GM18907 (cell line): ENCODE data around the gene ANAPC15.

ENCODE experiments used
- ATAC-seq: cut with Tn5 transposase; IDR thresholded peaks from one replicate; pipeline ENCODE4 v1.9.1; 2021; ENCODE audit warnings: mild to moderate bottlenecking, moderate library complexity; ENCODE audit not compliant: unreplicated experiment

ANAPC15 gene

DNA sequence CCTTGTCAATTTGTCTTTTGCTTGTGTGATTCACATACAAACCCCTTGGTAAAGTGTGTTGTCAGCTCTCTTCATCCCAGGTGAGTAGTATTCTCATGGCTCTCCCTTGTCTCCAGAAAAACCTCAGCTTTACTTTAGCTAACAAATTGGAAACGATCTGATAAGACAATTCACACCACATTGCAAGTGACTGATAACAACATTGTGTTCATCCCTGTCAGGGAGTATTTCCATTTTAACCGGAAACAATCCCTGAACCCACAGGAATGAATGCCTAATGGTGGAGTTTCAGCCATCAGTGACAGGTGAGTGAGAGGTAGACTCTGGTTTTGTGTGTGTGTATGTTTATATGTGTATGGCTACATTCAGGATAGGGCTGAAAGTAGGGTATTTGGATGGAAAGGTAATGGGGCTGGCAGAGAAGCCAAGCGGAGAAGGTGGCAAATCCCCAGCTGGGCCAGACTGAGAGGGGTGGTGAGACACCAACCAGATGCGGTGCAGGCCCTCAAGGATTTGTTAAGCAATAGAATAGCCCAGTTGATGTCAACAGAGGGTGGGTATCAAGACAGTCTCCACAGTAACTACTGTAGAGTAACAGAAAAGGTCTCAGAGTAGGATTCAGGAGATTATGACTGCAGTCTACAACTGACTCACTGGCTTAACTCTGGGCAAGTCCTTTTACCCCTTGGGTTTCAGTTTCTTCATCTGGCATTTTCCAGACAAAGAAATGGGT, 24.3 kb downstream of the ANAPC15 start:
- no peak for ATAC-seq

DNA sequence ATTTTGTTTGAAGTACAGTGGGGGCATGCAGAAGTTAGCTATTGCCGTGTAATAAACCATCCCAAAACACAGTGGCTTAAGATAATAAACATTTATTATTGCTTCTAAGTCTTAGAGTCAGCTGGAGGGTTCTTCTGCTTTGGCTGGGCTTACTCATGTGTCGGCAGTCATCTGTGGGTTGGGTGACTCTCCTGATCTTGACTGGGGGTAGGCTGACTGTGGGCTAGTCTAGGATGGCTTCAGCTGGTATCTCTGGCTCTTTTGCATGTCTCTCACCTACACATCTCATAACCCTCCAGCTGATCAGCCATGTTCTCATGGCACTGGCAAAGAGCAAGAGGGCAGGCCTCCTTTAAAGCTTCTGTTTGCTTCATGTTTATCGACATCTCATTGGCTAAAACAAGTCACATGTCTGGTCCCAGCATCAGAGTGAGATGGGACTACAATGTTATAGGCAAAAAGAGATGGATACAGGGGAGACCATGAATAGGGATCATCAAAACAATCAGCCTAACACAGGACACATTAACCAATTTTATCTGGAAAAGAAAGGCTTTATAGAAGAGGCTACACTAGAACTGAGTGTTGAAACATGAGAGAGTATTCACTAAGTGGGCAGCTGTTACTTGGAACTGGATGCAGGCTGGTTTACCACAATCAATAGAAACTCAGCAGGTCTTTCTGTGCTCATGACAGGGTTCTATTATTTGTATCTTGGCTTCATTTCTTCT, 26.7 kb downstream of the ANAPC15 start:
- no peak for ATAC-seq

DNA sequence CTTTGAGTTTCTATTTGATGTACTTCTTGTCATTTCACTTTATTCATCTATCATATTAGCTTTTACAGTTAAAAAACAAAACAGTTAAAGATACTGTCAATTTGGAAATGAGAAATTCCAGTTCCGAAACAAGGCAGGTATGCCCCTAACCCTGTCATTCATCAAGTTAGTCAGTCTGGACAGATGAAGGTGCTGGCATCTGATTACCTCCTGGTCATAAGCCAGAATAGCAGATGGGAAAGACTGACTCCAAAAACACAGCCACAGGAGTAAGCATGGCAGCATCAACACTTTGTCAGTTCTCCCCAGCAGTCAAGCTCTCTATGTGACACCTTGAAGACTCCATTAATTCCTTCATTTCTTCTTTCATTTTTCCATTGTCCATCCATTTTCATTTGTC, 27.5 kb downstream of the ANAPC15 start:
- no peak for ATAC-seq

DNA sequence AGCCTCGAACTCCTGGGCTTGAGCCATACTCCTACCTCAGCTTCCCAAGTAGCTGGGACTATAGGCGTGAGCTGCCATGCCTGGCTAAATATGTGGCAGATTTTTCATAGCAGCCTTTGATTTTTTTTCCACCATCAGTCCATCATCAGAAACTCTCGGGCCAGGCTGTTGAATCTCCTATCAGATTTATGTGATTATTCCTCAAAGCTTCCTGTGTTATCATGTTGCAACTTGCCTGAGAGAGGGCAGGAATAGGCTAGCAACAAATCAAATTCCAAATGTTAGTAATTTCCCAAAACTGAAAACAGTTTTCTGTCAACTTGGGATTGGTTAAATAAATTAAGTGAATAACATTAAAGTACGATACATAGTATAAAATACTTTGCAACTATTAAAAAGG, 28.4 kb downstream of the ANAPC15 start:
- no peak for ATAC-seq

DNA sequence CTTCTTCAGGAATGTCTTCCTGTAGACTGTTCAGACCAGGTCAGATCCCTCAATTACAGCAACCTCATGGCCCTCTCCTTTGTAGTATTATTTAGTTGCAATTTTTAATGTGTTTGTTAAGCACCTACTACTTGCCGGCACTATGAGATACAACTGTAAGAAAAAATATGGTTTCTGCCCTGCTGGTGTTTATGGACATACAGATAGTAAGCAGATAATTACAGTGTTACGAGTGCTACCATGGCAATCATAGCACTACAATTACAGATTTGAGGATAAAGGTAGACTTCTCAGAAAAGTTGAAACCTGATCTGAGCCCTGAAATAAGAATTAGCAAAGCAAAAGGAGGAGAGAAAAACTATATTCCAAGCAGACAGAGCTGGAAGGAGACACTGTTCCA, 29.1 kb downstream of the ANAPC15 start:
- no peak for ATAC-seq

DNA sequence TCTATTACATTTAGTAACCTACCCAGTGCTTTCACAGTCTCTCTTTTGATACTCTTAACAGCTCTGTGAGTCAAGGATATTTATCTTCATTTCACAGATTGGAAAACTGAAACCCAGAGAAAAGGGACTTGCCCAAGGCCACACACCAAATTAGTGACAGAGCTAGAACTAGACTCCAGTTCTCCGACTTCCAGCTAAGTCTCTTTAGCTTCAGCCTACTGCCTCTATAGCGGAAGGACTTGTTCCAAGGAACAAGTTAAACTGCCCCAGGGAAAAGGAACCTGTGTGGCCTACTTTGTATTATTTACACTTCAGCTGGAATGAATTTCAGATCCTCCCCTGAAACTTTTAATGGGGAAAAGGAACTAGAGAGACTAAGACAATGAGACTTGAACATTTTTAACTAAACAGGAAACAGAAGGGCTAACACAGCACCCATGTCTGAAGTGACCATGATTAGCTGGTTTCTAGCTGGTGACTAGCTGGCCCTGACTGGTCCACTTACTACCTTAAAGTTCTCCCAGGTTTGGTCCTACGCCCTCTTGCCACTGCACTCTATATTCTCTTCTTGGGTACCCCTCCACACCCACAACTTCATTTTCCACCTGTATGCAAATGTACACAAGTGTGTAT, 30.6 kb downstream of the ANAPC15 start:
- no peak for ATAC-seq

DNA sequence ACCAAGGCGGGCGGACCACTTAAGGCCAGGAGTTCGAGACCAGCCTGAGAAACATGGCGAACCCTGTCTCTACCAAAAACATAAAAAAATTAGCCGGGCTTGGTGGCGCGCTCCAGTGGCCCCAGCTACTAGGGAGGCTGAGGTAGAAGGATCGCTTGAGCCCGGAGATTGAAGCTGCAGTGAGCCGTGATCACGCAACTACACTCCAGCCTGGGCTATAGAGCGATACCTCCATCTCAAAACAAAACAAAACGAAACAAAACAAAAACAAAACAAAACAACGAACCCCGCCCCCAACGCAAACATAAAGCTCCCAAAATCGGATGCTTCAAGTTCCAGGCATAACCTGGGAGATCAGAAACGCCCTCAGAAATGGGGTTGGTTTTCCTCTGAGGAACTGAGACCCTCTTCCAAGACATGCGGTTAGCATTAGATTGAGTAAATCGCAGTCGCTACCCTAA, 31.3 kb downstream of the ANAPC15 start:
- ATAC-seq, result no peak

DNA sequence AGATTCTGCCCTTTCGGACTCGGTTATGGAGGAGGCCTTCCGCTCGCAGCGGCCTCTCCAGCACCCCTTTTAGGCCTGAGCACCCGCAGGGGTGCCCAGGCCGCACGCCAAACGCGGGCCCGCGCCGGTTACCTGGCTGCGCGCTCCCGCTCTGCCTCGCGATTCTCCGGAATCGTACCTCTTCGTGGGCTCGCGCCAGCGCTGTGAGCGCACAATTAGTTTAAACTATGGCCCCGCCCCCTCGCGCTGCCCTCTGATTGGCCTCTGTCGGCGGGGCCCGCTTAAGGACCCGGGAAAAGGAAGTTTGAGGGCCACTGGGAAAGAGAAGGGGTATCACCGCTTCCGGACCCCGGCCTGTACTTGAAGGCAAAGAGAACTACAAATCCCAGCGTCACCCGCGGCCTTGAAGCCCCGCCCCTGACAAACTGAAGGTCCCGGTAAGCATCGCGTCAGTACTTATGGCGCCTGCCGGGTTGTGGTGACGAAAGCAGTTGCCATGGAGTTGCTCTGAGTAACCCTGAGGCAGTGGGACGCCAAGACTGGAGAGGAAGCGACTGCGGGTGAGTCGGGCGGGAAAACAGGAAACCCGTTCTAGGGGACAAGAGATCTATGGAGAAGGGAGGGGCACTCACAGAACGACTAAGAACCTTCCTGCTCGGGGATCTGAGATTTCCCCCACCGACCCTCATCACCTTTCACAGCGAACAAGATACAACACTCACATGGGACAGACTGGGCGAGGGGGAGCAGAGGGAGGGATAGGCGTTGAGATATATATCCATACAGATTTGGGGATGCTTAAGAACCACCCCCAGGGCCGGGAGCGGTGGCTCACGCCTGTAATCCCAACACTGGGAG, 31.9 kb downstream of the ANAPC15 start, which contains the start of the genes LRRC51 and NUMA1:
Gene LRRC51 (plus strand): TSS at position 525 of the 858 bp plus-strand sequence. CDS start 8,234 bp downstream, outside the sequence.
Gene NUMA1 (minus strand): TSS at position 217 of the 858 bp plus-strand sequence. CDS start 44,599 bp downstream, outside the sequence.
- ATAC-seq, result peak; percentile 91

DNA sequence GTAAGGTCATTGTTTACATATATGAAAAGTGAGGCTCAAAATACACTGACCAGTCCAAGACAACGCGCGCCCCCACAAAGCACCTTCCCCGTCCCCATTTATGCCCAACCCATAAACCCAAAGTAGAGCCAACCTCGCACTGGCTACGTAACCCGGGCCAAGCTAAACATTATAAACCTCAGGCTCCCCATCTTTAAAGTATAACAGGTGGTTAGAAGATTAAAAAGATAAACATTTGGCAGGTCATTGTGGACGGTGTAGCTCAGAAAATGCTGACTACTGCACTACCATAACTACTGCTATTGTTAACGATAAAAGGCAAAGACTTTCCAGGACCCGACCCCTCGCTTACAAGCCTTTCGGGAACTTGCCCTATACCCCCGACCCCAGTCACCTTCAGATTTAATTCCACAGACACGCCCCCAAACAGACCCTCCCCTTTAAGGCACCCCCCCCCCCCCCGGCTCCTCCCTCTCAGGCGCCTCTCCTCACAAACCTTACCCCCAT, 32.6 kb downstream of the ANAPC15 start:
- ATAC-seq, result peak; percentile 1

DNA sequence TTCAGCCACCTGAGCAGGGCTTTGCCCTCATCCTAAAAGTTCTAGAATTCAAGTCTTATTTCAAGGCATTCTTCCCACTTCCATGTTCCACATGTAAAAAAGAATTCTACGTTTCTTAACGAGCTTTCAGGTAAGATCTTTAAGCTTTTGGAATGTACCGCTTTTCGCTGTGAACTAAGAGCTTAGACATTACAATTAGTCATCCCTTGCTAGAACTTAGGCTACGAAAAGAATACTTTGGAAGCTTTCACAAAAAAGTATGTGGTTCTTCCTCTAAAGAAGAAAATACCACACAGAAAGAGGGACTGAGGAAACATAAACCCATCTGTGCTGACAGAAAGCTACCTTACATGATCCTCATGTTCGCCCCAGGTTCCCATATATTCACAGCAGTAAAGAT, 34.0 kb downstream of the ANAPC15 start:
- no peak for ATAC-seq

DNA sequence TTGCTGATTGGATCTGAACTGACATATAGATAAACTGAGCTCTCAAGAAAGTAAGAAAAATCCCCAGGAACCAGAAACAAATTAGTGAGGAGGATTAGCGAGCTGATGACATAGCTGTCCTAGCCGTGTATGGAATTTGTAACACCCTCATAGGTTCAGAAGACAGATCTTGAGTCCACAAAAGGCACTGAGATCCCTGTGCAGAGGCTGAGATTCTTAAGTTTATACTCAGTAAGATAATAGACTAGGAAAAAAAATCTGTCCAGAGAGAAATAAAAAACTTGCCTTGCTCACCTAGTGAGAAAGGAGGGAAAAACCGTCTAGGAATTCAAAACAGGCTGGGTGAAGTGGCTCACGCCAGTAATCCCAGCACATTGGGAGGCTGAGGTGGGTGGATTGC, 36.7 kb downstream of the ANAPC15 start:
- no peak for ATAC-seq

DNA sequence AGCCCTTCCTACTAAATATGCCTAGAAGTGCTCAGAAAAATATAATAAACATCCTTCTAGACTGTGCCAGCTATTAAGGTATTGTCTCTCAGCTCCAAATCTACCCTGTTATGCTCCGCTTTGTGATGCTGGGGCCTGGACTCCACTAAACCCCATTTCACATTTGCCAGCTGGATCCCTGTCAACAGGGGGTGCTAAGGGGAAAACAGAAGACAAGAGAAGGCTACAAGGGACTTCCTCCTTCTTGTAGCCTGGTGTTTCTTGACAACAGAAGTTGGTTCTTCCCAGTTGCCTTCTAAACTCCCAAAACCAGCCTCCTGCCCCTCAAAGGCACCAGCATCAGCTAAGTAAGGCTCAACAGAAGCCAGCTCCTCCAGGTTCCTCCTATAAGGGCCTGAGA, 37.4 kb downstream of the ANAPC15 start:
- no peak for ATAC-seq

DNA sequence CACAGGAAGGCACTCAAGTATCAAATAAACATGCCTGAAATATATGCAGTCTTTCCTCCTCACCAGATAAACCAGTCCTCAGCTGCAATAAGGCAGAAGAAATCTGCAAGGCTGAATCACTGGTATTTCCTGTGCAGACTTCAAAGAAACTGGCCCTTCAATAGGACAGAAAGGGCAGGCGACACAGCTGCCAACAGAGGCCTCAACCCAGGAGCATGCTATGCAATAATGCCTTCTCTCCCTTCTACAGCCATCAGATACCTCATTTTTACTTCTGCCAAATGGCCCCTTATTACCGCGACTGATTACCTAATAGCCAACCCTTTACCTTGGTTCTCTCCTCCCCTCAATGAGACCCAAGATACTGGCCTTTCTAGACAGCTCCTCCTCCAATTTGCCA, 40.1 kb downstream of the ANAPC15 start:
- ATAC-seq, result no peak

DNA sequence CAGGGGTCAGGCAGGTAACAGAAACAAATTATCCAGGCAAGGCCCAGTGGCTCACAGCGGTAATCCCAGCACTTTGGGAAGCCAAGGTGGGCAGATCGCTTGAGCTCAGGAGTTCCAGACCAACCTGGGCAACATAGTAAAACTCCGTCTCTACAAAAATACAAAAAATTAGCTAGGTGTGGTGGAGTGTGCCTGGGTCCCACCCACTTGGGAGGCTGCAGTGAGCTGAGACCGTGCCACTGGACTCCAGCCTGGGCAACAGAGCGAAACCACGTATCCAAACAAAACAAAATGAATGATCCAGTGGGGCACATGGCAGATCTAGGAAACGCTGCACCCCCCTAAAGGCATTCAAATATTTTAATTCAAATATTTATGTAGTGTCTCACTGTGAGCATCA, 42.0 kb downstream of the ANAPC15 start:
- ATAC-seq, result no peak

DNA sequence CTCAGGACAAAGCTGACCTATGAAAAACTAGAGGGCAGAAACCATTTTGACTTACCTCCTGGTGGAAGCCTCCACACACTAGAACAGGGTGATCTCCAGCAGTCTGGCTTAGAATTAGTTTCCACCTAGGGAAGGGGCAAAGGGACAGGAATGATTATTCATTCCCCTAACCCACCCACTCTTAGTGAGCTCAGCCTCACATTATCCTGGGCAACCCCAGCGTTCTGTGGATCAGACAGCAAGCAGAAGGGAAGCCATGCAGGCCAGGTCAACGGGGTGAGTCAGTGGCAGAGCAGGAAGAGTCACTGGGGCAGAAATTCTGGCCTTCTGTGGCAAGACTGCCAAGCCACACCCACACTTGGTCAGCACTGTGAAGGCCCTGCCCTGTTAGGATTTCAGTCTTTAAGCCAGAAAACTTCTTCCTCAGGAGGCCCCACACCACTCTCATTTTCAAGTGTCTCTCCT, 42.7 kb downstream of the ANAPC15 start:
- no peak for ATAC-seq

DNA sequence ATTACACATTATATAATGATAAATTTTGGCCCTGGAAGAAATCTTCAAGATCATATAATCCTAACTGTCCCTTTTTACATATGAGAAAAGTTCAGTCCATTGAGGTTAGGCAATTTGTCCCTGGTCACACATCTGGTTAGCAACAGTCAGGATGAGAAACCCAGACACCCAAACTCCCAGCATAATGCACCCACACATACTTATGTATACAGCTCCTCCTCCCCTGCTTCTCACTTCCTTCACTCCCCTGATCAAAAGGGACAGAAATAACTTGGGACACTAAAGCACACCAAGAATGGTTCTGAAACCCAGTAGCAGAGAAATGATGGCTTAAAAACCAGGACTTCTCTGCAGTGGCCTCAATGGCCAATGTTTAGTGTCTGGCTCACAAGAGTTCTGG, 43.3 kb downstream of the ANAPC15 start:
- ATAC-seq, result no peak

DNA sequence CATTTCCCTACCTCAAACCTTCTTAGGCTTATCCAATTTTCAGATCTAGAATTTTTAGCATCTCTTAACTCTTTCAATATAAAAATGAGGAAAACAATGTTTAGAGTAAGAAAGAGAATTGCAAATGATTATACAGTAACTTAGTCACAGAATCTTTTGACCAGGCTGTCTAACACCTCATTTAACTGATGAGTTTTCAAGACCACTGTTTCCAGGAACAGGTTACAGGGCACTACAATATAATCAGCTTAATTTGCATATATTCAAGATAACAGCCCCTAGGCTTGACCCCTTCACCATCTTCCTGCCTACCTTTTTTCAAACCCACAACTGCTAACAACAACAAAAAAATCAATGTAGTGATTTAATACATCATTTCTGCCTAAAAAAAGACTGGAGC, 44.8 kb downstream of the ANAPC15 start:
- ATAC-seq, result no peak

DNA sequence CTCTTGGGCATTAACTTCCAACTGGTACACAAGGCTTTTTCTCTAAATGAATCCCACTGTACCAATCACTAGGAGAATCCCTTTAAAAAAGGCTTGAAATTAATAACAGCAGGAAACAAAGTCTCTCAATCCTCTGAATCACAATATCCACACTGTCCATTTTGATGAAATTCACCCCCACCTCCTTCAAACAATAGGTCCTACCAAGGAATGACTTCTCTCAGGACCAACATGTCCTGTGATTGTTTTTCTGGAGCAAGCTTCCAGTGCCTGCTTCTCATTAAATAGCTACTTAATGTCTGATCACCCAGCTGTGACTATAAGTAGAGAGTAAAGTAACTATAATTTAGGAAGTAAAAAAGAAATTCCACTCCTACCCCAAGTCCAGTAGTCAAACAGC, 45.2 kb downstream of the ANAPC15 start:
- no peak for ATAC-seq

DNA sequence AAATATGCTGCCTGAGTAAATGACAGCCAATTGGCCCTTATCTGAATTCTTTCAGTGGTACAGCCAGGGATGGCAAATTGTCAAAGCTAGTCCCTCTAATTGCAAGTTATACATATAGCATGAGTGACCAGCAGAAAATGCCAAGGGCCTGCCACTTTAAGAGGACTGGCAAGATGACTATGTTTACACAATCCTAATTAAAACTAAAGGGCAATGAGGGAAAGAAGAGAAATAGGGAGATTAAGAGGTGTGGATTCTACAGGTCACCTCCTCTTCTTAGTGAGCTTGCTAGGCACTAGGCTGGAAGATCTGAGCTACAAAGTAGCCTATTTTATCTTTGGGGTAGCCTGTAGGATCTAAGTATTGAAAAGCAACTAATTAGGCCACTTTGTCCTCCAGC, 45.6 kb downstream of the ANAPC15 start:
- ATAC-seq, result no peak

DNA sequence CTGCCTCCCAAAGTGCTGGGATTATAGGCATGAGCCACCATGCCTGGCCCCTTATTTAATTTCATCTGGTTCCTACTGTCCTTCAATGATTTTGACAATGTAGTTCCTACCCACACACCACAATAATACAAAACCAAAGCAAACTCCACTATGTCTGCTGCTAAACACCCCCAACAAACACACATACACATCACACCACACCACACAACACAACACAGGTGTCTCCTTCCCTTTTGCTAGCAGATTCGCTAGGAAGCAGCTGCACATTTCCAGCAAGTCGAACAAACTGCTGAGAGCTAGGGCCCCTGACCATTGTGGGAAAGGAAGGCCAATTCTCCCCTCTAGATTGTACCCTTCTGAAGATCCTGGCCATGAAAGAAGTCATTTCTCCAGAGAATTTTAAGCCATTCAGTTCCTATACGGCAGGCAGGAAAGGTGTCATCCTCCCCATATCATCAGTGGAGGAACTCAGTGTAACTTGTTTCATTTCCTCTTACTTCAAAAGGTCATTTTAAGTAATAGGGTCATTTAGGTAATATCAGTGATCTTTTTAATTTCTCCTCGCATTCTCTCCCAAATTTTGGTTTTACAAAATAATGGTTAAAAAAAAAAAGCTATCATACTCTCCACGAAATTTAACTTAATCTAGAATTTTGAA, 50.6 kb downstream of the ANAPC15 start:
- no peak for ATAC-seq
